GM19463 (cell line): ENCODE results near the gene GTF2IRD1.
"Not testable (repeated sequence)": the region's sequence is repeated elsewhere in the genome, so short reads cannot be mapped to it uniquely, and the experiment has no call there.

Experiments
- ATAC-seq: cut with Tn5 transposase; IDR thresholded peaks from one replicate; pipeline ENCODE4 v1.9.1; 2021; ENCODE audit warnings: mild to moderate bottlenecking, moderate library complexity; ENCODE audit not compliant: unreplicated experiment

The GTF2IRD1 gene

GRCh38 chr7:74511345-74511744, 57.6 kb downstream of the GTF2IRD1 start:
- ATAC-seq, result no peak

- no peak for ATAC-seq
Measured at GRCh38 chr7:74512762-74513161, 59.1 kb downstream of the GTF2IRD1 start.

- no peak for ATAC-seq
Measured at GRCh38 chr7:74514131-74514591, 60.5 kb downstream of the GTF2IRD1 start.

GRCh38 chr7:74515276-74515675, 61.6 kb downstream of the GTF2IRD1 start:
- no peak for ATAC-seq

- no peak for ATAC-seq
Measured at GRCh38 chr7:74516214-74516613, 62.5 kb downstream of the GTF2IRD1 start.

- no peak for ATAC-seq
Measured at GRCh38 chr7:74518041-74518440, 64.3 kb downstream of the GTF2IRD1 start.

- ATAC-seq, result no peak
Measured at GRCh38 chr7:74518654-74519053, 64.9 kb downstream of the GTF2IRD1 start.

- no peak for ATAC-seq
Measured at GRCh38 chr7:74519395-74519794, 65.7 kb downstream of the GTF2IRD1 start.

- ATAC-seq, result no peak
Measured at GRCh38 chr7:74521855-74522254, 68.1 kb downstream of the GTF2IRD1 start.

- ATAC-seq, result no peak
Measured at GRCh38 chr7:74522281-74522905, 68.7 kb downstream of the GTF2IRD1 start.

- ATAC-seq, result no peak
Measured at GRCh38 chr7:74523015-74523414, 69.3 kb downstream of the GTF2IRD1 start.

- no peak for ATAC-seq
Measured at GRCh38 chr7:74525140-74525539, 71.4 kb downstream of the GTF2IRD1 start.

GRCh38 chr7:74525881-74526280, 72.2 kb downstream of the GTF2IRD1 start:
- no peak for ATAC-seq

- ATAC-seq, result no peak
Measured at GRCh38 chr7:74526780-74527179, 73.1 kb downstream of the GTF2IRD1 start.

GRCh38 chr7:74527842-74528241, 74.1 kb downstream of the GTF2IRD1 start:
- no peak for ATAC-seq

GRCh38 chr7:74528773-74529172, 75.1 kb downstream of the GTF2IRD1 start:
- not testable (repeated sequence) for ATAC-seq

- no peak for ATAC-seq
Measured at GRCh38 chr7:74535951-74536356, 82.2 kb downstream of the GTF2IRD1 start.

- ATAC-seq, result not testable (repeated sequence)
Measured at GRCh38 chr7:74541937-74542336, 88.2 kb downstream of the GTF2IRD1 start.

GRCh38 chr7:74542558-74543117, 88.9 kb downstream of the GTF2IRD1 start:
- ATAC-seq, result no peak

- no peak for ATAC-seq
Measured at GRCh38 chr7:74544706-74545469, 91.2 kb downstream of the GTF2IRD1 start.

- no peak for ATAC-seq
Measured at GRCh38 chr7:74545921-74546320, 92.2 kb downstream of the GTF2IRD1 start.

- not testable (repeated sequence) for ATAC-seq
Measured at GRCh38 chr7:74553596-74554012, 99.9 kb downstream of the GTF2IRD1 start.
